Epithelial cell of prostate (primary cell): ENCODE measurements around the gene PRXL2B.

Source experiments
- DNase-seq: peaks from one replicate; pipeline ENCODE4 v3.0.0-alpha.2; 2011; ENCODE audit warnings: low read depth, low spot score
- H3K27ac ChIP-seq: fragments of 450-650 bp; 2 replicates; pipeline ENCODE4 v1.5.1; 2017; ENCODE audit warnings: mild to moderate bottlenecking

PRXL2B gene, protein sequence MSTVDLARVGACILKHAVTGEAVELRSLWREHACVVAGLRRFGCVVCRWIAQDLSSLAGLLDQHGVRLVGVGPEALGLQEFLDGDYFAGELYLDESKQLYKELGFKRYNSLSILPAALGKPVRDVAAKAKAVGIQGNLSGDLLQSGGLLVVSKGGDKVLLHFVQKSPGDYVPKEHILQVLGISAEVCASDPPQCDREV

DNA sequence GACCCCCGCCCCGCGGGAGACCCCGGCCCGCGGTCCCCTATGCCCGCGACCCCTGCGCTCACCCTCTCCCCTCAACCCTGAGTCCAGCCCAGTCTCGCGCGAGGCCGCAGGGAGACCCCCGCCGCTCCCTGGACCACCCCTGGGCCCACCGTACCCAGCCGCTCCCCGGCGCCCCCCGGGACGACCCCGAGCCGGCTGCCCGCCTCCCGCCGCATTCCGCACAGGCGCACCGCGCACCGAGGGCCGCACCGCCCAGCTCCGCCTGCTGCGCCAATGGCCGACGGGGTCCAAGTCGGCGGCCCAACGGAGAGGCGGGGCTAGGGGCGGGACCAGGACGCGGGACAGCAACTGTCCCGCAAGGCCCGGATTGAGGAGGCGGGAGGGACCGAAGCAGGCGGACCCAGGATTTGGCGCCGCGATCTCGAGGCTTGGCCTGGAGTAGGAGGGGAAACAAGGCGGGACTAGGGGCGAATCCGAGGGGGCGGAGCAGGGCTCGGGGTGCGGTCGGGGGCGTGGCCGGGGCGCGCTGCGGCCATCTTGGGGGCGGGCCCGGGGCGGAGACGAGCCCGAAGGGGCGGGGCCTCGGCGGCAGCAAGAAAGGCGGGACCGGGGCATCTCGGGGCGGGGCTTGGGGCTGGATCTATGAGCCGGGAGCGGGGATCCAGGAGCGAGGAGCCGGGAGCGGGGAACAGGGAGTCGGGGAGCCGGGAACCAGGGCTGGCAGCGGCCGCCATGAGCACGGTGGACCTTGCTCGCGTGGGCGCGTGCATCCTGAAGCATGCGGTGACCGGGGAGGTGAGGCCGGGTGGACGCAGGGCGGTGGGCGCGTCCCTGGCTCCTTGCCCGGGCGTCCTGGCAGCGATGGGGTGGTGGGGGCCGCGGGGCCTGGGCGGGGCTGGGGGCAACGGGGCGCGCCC, at the start of gene PRXL2B:
TSS of gene PRXL2B (plus strand) at position 624 of the 917 bp plus-strand sequence. CDS start at position 733, 109 bp downstream.
- DNase-seq = peak; percentile 95
- peak within 1 kb of the TSS; percentile 76 for H3K27ac ChIP-seq

DNA sequence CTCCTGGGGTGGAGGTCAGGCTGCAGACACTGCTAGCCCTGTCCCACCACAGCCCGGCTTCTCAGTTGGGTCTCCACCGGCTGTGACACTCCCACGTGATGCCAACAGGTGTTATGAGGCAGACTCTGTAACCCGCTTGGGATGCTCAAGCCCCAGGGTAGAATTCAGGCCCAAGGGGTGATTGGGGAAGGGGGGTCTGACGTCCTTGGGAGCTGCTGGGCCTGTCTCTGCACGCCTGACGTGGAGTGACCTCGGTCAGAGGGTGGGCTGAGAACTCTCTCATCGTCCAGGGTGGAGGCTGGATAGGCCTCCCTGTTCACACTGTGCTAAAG, 48.8 kb upstream of the PRXL2B start:
- no peak overlapping the region for H3K27ac ChIP-seq
- no peak for DNase-seq

DNA sequence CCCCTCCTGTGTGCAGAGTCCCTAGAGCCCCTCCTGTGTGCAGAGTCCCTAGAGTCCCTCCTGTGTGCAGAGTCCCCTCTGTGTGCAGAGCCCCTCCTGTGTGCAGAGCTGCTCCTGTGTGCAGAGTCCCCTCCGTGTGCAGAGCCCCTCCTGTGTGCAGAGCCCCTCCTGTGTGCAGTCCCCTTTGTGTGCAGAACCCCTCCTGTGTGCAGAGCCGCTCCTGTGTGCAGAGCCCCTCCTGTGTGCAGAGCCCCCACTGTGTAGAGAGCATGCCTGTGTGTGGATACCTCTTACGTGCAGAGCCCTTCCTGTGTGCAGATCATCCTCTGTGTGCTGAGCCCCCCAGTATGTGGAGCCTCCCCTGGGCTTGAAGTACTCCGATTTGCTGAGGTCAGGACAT, 48.2 kb upstream of the PRXL2B start:
- no peak overlapping the region for H3K27ac ChIP-seq
- no peak for DNase-seq

DNA sequence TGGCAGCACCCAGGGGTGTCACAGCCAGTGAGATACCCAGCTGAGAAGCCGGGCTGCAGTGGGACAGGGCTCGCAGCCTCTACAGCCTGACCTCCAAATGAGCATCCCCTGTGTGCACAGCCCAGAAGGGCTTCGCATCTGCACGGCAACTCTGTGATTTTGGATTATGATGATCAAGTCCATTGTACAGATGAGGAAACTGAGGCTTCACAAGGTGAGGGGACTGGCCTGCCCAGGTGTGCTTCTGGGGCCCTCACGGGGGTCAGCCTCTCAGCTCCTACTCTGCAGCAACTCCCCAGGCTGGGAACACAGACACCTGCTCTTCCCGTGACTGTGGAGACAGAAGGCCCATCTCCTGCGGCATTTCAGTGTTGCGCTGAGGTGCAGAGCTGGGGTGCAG, 47.7 kb upstream of the PRXL2B start:
- no peak for DNase-seq

DNA sequence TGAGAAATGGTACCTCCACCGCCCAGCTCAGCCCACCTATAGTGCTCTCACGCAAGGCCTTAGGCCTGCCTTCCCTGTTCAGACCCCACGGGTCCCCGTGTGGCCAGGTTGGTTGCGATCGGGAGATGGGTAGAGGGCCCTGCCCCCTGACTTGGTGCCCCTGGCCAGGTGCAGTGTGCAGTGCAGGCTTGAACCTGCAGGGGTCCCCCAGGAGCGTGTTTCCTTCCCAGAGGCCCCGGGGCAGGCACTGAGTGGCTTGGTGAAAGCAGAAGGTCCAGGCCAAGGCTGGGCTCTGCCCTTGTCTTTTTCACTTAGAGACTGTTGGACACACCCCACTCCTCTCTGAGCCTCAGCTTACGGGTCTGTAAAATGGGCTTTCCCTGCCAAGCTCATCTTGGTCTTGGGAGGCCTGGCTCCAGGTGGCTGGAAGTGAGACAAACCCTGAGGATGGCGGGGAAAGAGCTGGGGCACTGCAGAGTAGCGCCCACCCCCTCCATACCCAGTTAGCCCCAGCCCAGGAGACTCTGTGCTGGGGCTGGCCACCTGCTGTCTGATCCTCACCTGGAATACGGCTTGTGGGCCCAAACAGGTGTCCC, 47.2 kb upstream of the PRXL2B start:
- H3K27ac ChIP-seq = no peak overlapping the region
- DNase-seq = no peak

More for the DNA sequence above, 47.7 kb upstream of the PRXL2B start:
- H3K27ac ChIP-seq = no peak overlapping the region

DNA sequence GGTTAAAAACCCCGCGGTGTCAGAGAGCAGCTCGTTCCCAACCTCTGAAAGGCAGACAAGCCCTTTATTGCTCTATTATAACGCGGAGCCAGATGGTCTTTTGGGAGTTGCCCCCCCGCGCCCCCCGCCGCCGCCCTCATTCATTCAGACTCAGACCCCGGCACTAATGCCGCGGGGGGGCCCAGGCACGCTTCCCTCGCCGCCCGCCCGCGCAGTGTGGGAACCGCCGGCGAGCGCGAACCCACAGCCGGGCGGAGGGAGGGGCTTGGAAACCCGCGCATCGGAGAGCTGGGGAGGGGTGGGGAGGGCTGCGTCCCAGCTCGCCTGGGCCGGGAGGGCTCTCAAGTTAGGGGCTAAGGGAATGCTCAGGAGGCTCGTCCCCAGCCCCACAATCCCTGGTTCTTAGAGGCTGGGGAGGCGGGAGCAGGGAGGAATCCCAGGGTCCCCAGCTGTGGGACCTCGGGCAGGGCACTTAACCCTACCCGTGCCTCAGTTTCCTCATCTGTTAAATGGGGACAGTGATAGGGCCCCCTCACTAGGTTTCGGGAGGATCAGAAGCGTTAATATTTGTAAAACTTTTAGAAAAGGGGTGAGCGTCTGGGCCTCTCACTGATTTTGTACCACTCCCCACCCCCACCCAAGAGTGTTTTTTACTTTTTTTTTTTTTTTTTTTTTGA, 45.6 kb upstream of the PRXL2B start:
- H3K27ac ChIP-seq = no peak overlapping the region
- no peak for DNase-seq

DNA sequence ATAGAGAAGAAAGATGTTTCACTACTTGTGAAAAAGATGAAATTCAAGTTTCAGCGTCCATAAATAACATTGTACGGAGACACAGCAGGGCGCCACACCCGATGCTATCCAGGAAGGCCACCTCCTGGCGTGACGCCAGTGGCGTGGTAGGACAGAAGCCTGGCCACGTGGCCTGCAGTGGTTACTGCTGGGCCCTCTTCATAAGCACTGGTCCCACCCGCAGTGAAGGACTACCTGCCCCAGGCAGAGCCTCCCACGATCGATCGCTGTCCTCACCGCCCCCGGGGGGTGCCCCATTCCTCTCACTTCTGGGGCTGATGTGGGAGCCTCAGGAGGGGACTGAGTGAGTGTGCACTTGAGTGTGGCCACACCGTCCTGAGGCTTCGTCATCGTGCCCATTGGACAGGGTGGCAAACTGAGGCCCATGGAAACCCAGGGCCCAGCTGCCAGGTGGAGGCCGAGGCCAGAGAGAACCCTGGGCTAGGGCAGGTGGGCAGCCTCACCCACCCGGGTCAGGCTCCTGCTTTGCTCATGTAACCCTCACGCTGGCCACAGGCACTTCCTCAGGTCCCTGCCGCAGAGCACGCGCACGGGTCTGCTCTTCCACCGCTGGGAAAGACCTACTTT, 44.8 kb upstream of the PRXL2B start:
- no peak for DNase-seq
- no peak overlapping the region for H3K27ac ChIP-seq

DNA sequence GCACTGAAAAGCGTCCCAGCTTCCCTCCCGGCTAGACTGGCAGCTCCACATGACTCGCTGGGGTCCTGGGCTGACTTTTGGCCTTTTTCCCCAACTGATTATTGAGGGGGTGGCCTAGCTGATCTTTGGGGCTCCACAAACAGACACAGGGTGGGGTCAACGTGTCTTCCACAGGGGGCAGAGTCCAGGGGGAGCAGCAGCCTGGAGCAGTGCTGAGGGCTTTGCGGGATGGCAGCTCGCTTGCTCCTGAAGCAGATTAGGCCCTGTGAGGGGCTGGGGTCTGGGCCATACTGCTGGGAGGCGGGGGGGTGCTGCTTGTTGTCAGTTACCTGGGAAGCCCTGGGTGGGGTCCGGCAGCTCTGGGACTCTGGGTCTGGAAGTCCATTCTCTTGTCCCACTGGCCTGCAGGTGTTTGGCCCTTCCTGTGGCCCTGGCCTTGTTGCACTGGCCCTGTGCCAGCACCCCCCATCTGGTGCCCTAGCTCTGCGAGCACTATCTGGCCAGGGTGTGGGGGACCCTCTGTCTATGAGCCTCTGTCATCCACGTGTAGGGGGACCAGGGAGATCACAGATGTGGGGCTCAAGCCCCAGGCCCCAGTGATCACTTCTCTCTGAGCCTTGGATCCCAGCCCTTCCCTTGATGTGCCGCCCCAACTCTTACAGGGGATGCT, 44.2 kb upstream of the PRXL2B start:
- no peak overlapping the region for H3K27ac ChIP-seq
- no peak for DNase-seq

DNA sequence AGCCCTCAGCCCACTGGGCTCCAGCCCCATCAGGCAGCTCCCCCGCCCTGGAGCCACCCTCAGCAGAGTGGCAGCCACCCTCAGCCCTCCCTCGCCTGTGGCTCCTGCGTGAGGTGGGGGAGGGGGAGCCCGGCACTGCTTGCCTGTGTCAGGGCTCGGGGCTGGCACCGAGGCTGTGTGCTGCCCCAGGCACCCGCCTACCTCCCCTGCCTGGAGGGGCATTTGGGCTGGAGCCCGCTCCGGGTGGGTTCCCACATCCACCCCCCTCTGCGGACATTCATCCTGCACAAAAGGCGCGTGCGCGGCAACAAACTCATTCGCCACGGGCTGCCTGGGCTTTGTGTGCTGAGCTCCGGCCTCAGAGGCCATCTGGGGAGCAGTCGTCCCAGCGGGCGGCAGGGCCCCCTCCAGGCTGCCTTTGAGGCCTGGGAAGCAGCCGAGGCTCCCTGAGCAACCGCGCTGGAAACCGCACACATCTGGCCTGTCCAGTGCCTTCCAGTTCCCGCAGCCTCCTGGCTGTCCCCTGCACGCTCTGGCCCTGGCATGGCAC, 43.0 kb upstream of the PRXL2B start:
- H3K27ac ChIP-seq = no peak overlapping the region
- DNase-seq = no peak

DNA sequence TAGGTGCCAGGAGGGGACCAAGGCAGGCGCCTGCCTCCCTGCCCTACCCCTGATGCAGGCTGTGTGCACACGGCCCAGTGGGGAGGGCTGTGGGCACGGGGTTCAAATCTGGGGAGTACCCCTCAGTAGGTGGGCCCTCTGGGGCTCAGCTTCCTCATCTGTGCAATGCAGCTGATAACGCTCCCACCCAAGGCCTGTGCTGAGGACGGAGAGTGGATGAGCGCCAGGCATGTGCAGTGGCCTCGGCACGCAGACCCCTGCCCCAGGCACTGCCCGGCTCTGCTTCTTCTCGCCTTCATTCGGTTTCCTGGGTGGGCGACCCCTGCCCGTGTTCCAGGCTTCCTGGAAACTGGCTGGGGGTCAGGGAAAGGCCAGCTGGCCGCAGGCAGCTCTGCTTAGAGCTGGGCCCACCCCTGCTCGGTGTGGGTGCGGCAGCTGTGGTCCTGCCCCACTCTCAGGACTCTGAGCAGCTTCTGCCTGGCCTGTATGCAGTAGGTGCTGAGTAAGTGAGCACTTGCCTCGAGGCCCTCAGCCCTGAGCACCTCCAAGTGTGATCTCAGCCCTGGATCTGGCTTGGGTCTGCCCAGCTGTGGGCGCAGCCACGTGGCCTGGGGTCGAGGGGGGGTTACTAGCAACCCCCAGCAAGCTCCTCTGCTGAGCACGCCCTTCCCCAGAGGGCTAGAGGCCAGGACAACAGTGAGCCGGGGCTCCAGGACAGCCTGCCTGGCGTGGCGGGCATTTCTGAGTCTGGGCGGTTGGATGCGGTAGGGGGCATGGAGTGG, 42.3 kb upstream of the PRXL2B start:
- H3K27ac ChIP-seq = no peak overlapping the region
- DNase-seq = no peak

DNA sequence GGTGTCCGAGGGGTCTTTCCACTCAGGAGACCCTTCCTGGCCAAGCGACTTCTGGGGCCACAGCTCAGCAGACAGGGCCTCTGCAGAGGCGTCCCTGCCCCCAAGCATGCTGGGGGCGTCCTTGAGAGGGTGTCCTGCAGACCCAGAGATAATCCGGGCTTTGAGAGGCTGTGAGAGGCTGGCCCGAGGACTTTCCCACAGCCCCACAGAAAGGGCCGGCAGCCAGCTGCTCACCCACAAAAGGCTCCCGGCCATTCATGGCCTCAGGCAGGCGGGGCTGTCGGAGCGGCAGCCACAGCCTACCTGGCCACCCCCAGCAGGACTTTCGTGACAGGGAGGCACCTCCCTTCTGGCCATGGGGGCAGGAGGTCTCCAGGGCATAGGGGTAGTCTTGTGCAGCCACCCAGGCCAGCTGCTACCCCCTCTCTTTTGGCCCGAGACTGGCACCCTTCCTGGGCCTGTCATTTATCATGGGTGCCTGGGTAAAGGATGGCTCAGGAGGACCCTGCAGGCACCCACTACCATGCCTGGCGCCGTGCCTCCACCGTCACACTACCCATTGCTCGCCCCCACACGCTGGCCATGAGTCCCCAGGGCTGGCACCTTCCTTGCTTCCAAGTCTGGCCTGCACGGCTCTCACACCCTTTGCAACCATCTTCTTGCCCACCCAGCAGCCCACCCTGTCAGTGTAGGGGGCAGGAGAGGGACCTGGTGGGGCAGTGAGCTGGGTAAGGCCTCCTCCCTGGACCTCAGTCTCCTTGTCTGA, 41.5 kb upstream of the PRXL2B start:
- no peak for DNase-seq
- no peak overlapping the region for H3K27ac ChIP-seq

DNA sequence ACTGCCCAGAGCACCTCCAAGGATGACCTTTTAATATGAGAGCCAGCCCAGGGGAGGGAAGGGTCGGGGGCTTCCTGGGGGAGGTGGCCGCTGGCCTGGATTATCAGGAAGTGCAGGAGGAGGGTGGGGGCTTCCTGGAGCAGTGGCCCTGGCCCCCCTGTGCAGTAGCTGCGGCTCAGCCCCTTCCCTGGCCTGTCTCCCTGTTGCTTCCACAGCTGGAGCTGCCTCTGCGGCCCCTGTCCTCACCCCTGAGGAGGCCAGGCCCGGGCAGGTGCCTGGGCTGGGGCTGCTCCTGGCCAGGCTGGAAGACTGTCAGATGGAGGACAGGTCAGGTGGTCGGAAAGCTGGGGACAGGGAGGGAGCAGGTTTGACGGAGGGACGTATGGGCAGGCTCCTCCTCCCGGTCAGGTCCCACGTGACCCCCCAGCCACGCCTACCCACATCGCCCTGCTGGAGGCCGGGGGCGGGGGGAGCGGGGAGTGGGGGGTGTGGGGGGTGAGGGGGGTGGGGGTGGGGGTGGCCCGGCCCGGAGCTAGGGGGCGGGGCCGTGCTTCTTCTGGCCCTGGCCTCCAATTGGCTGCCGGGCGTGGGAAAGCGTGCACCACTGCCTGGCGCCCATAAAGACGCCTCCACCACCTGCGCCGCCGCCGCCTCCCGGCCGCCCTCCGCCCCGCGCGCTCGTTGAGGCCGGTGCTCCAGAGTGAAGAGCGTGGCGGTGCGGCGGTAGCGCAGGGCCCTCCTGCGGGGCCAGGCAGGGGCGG, 40.6 kb upstream of the PRXL2B start:
- peak; percentile 3 for DNase-seq
- peak overlapping the region; percentile 85 for H3K27ac ChIP-seq

DNA sequence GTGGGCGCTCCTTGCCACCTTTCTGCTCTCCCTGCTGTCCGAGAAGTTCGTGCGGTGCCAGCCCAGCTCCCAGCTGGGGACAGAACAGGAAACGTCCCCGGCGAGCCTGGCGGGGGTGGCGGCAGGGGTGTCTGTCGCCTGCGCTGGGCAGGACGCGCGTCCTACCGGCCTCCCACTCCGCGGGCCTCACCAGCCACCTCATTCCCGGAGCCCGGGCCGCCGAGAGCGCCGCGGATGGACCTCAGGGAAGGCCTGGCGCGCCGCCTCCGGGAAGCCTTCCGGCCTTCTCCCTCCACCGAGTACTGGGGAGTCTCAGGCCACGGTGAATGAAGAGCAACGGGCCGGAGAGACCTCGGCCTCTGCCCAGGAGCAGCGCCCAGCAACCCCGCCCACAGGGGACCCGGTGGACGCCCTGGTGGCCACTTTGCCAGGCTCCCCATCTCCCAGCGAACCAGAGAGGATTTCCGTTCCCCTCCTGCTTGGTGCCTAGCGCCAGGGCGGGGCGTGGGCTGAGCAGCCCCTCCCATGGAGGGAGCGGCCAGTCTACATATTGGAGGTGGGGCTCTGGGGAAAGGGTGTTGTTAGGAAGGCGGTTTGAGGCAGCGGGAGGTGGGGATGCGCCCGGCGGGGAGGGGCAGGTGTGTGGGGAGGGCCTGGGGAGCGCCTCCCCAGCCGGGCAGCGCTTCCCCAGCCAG, 39.9 kb upstream of the PRXL2B start:
- peak overlapping the region; percentile 85 for H3K27ac ChIP-seq
- peak; percentile 43 for DNase-seq

DNA sequence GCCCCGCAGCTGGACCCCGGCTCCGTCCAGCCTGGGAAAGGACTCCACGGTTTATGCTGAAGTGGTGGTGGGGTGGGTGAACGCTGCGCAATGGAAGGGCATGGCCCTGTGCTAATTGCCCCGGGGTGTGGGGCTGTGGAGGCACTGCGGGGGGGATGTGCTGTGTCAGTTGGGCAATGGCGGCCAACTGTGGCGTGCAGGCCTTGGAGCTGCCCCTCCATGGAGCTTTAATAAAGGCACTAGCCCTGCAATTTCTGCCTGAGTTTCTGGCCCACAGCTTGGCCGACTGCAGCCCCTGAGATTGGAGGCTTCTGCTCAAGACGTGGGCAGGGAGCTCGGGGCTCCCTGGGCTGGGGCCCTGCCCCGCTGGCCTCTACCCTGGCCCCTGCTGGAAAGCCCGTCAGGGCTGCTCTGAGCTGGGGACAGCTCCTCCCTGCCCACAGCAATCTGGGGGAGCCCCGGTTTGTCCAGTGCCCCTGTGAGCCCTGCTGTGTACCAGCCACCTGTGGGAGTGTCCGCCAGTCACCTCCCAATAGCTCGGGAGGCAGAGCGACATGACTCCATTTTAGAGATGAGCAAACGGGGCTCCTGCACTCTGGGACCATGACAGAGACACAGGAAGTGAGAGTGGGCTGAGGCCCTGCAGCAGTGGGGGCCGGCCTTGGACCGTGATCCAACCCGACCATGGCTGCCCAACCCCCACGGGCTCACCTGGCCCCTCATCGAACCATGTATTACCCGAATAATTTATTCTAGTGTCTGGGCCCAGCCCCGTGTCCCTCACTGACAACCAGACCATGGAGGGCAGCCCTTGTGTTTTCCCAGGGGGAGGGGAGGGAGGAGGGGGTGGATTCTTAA, 39.1 kb upstream of the PRXL2B start:
- H3K27ac ChIP-seq = peak overlapping the region; percentile 85
- no peak for DNase-seq

DNA sequence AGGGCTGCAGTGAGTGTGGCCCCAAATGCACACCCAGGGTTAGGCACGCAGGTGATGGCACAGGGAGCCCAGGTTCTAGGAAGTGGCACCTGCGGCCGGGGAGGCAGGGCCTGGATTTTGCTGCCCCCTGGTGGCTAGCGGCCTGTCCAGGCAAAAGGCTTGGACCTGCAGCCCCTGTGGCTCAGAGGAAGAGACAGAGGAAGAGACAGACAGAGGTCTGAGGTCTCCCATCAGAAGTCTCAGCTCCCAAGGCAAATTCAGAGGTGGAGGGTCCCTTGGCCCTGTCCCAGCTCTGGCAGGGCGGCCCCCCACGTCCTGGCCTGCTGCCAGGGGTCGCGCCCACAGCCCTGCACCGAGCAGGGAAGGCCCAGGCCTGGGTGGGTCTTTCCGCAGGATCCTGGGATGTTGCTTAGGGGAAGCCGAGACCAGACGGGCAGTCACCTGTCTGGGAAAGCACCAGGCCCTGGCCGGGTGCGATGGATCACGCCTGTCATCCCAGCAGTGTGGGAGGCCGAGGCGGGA, 38.4 kb upstream of the PRXL2B start:
- peak; percentile 31 for DNase-seq
- H3K27ac ChIP-seq = peak overlapping the region; percentile 85
